Limb (tissue), 2 donors: Measurements from ENCODE around the gene ANKDD1A.

Source experiments
- DNase-seq, 2 donors: peaks; one replicate each; pipeline ENCODE4 v3.0.0-alpha.2; 2016; ENCODE audit errors: extremely low spot score in 2 of 2

The ANKDD1A gene

GRCh38 chr15:64923546-64923945 lies 11.8 kb downstream of the ANKDD1A start:
- DNase-seq: no peak

GRCh38 chr15:64925335-64926330 lies 13.9 kb downstream of the ANKDD1A start:
- no peak for DNase-seq

GRCh38 chr15:64926661-64927060 lies 15.0 kb downstream of the ANKDD1A start:
- no peak for DNase-seq

GRCh38 chr15:64928626-64929220 lies 17.0 kb downstream of the ANKDD1A start:
- DNase-seq: no peak

- no peak for DNase-seq
Observed at GRCh38 chr15:64930019-64930652, 18.4 kb downstream of the ANKDD1A start.

GRCh38 chr15:64930778-64931371 lies 19.2 kb downstream of the ANKDD1A start:
- no peak for DNase-seq

GRCh38 chr15:64931381-64931780 lies 19.7 kb downstream of the ANKDD1A start:
- no peak for DNase-seq

- DNase-seq: no peak
Observed at GRCh38 chr15:64934023-64934422, 22.3 kb downstream of the ANKDD1A start.

- DNase-seq: no peak
Observed at GRCh38 chr15:64938192-64938591, 26.5 kb downstream of the ANKDD1A start.

GRCh38 chr15:64942356-64942755 lies 30.7 kb downstream of the ANKDD1A start:
- DNase-seq: no peak

- no peak for DNase-seq
Observed at GRCh38 chr15:64943512-64944225, 32.0 kb downstream of the ANKDD1A start.

- no peak for DNase-seq
Observed at GRCh38 chr15:64944961-64945360, 33.3 kb downstream of the ANKDD1A start.

GRCh38 chr15:64947211-64947610 lies 35.5 kb downstream of the ANKDD1A start:
- DNase-seq: no peak

- no peak for DNase-seq
Observed at GRCh38 chr15:64948916-64949315, 37.2 kb downstream of the ANKDD1A start.

GRCh38 chr15:64949383-64950186 lies 37.9 kb downstream of the ANKDD1A start:
- no peak for DNase-seq

GRCh38 chr15:64950888-64951287 lies 39.2 kb downstream of the ANKDD1A start:
- DNase-seq: no peak

GRCh38 chr15:64951777-64952418 lies 40.2 kb downstream of the ANKDD1A start:
- no peak for DNase-seq

GRCh38 chr15:64954395-64954794 lies 42.7 kb downstream of the ANKDD1A start:
- no peak for DNase-seq

- no peak for DNase-seq
Observed at GRCh38 chr15:64959128-64959527, 47.4 kb downstream of the ANKDD1A start.

- no peak for DNase-seq
Observed at GRCh38 chr15:64960153-64960552, 48.5 kb downstream of the ANKDD1A start.
